22Rv1 (cell line): ENCODE data around the gene CCL25.

Source experiments
- ZFX ChIP-seq: fragments of 450-650 bp; IDR thresholded peaks from 2 replicates; pipeline ENCODE4 v1.6.1; 2017; ENCODE audit warnings: antibody characterized with exemption, borderline replicate concordance
- TF ChIP-seq, protein P1 (sequence below): fragments of 450-650 bp; IDR thresholded peaks from 2 replicates; pipeline ENCODE4 v1.5.1; 2017; ENCODE audit warnings: mild to moderate bottlenecking

- TF ChIP-seq, protein P1, sequence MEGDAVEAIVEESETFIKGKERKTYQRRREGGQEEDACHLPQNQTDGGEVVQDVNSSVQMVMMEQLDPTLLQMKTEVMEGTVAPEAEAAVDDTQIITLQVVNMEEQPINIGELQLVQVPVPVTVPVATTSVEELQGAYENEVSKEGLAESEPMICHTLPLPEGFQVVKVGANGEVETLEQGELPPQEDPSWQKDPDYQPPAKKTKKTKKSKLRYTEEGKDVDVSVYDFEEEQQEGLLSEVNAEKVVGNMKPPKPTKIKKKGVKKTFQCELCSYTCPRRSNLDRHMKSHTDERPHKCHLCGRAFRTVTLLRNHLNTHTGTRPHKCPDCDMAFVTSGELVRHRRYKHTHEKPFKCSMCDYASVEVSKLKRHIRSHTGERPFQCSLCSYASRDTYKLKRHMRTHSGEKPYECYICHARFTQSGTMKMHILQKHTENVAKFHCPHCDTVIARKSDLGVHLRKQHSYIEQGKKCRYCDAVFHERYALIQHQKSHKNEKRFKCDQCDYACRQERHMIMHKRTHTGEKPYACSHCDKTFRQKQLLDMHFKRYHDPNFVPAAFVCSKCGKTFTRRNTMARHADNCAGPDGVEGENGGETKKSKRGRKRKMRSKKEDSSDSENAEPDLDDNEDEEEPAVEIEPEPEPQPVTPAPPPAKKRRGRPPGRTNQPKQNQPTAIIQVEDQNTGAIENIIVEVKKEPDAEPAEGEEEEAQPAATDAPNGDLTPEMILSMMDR: no peak
- TF ChIP-seq ZFX: no peak
Observed at GRCh38 chr19:8086849-8087248, 34.3 kb downstream of the CCL25 start.
